22Rv1 (cell line): ENCODE measurements around the gene PSMA3.

Source experiments
- ZFX ChIP-seq: fragments of 450-650 bp; IDR thresholded peaks from 2 replicates; pipeline ENCODE4 v1.6.1; 2017; ENCODE audit warnings: antibody characterized with exemption, borderline replicate concordance
- TF ChIP-seq, protein P1 (sequence below): fragments of 450-650 bp; IDR thresholded peaks from 2 replicates; pipeline ENCODE4 v1.5.1; 2017; ENCODE audit warnings: mild to moderate bottlenecking

DNA sequence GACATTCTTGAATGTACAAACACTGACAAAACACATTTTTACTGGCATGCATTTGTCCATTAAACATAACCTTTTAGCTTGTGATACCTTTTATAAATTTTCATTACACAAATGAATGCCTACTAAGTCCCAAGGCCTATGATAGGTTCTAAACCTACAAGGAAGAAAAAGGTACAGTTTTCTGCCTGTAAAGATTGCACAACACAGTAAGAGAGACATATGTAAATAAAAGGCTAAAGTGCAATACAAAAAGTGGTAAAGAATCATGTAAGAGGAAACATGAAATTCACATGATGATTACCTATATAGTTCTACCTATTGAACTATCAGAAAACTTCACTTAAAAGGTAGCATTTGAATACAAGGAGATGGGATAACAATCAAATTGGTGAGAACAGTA, 39.1 kb downstream of the PSMA3 start:
- TF ChIP-seq, protein P1, sequence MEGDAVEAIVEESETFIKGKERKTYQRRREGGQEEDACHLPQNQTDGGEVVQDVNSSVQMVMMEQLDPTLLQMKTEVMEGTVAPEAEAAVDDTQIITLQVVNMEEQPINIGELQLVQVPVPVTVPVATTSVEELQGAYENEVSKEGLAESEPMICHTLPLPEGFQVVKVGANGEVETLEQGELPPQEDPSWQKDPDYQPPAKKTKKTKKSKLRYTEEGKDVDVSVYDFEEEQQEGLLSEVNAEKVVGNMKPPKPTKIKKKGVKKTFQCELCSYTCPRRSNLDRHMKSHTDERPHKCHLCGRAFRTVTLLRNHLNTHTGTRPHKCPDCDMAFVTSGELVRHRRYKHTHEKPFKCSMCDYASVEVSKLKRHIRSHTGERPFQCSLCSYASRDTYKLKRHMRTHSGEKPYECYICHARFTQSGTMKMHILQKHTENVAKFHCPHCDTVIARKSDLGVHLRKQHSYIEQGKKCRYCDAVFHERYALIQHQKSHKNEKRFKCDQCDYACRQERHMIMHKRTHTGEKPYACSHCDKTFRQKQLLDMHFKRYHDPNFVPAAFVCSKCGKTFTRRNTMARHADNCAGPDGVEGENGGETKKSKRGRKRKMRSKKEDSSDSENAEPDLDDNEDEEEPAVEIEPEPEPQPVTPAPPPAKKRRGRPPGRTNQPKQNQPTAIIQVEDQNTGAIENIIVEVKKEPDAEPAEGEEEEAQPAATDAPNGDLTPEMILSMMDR = no peak
- TF ChIP-seq ZFX = no peak
